ENCODE data around the gene TTLL8. TPM values are rescaled to one million over a fixed set of nuclear protein-coding genes. Genes with fewer than 3 reads are reported as not detected.

TTLL8 gene
- polyA plus RNA-seq, 2 of the 4 experiments (the other 2 are of a cell fraction), result not detected

DNA sequence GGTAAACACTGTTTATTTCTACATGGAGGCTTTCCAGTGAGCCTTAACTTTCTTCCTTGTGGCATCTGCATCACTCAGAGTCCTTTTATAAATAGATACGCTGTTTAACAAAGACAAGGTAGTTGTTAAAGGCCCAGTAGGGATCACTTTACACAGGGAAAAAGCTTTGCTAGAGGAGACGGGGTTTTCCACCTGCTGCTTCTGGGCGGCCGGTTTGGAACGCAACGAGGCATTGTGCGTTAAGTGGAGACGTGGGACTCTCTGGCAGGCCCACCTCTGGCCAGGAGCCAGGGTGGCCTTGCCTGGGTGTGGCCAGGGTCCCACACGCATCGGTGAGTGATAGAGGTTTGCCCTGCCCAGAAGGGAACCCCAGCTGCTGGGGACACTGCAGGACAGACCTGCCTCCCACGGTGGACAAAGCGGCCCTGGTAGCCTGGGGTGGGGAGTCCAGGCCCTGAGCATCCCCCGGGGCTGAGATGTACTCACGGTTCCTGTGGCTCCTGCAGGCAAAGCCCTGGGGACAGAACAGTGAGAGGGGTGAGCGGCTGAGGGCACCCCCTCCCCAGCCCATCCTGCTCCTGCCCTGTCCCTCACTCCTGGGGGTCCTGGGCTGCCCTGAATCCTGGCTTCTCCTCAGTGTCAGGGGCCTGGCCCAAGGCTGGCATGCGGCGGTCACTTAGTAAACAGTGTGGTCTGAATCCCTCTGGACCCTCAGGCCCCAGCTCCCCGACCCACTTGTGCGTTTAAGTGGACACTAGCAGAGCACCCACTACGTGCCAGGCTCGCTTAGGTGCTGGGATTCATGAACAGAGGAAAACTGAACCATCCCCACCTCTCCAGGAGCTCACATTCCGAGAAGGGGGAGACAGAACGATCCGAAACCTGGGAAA, 49.7 kb downstream of the TTLL8 start:
- 56% methylated on average over 15 of the region's 24 CpGs for WGBS (ENCODE audit: missing lambda C conversion rate)
- FAIRE-seq, result no peak
- no peak for DNase-seq (ENCODE audit: low read depth in 1 of 2, low spot score in 1 of 2)
- ATAC-seq, result peak in 1 of 2 experiments; percentile 23; a peak in 2 of 6 replicates
- CTCF ChIA-PET, result interaction anchor here (0.7 kb wide), 1 partner anchor 22 kb away, joined by 3 read pairs; no protein-coding TSS in a partner anchor
- no peaks in the 10 kb centered on the region for H3K9me3 ChIP-seq
- H3K4me2 ChIP-seq, result no peak overlapping the region
- TF ChIP-seq TP53 (CRISPR knock-in tag; IDR thresholded peaks at IDR 0.05) (no peak), KDM5A (IDR thresholded peaks at IDR 0.05) (no peak), ZC3H11A (IDR thresholded peaks at IDR 0.05) (no peak), HOXA7 (CRISPR knock-in tag; IDR thresholded peaks at IDR 0.05) (no peak), PHF8 (IDR thresholded peaks at IDR 0.05; ENCODE audit: borderline replicate concordance, low read depth) (no peak), NPAS2 (CRISPR knock-in tag; IDR thresholded peaks at IDR 0.05; ENCODE audit: borderline replicate concordance) (no peak), HEYL (CRISPR knock-in tag; IDR thresholded peaks at IDR 0.05) (no peak), BHLHE40 (IDR thresholded peaks at IDR 0.05; ENCODE audit: low read depth, low read length) (no peak), KDM1A (IDR thresholded peaks at IDR 0.05; ENCODE audit: low read depth) (no peak), NR3C1 (IDR thresholded peaks at IDR 0.05) (no peak), EP300 (IDR thresholded peaks at IDR 0.05) (no peak), POLR2A (IDR thresholded peaks at IDR 0.05; ENCODE audit: low read length) (no peak), CEBPB (IDR thresholded peaks at IDR 0.05) (no peak)
- TF ChIP-seq, protein P1, sequence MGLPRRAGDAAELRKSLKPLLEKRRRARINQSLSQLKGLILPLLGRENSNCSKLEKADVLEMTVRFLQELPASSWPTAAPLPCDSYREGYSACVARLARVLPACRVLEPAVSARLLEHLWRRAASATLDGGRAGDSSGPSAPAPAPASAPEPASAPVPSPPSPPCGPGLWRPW (IDR thresholded peaks at IDR 0.05), result no peak
- TF ChIP-seq, protein P2, sequence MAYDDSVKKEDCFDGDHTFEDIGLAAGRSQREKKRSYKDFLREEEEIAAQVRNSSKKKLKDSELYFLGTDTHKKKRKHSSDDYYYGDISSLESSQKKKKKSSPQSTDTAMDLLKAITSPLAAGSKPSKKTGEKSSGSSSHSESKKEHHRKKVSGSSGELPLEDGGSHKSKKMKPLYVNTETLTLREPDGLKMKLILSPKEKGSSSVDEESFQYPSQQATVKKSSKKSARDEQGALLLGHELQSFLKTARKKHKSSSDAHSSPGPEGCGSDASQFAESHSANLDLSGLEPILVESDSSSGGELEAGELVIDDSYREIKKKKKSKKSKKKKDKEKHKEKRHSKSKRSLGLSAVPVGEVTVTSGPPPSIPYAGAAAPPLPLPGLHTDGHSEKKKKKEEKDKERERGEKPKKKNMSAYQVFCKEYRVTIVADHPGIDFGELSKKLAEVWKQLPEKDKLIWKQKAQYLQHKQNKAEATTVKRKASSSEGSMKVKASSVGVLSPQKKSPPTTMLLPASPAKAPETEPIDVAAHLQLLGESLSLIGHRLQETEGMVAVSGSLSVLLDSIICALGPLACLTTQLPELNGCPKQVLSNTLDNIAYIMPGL (CRISPR knock-in tag; IDR thresholded peaks at IDR 0.05; ENCODE audit: borderline replicate concordance), result no peak
- TF ChIP-seq, protein P3, sequence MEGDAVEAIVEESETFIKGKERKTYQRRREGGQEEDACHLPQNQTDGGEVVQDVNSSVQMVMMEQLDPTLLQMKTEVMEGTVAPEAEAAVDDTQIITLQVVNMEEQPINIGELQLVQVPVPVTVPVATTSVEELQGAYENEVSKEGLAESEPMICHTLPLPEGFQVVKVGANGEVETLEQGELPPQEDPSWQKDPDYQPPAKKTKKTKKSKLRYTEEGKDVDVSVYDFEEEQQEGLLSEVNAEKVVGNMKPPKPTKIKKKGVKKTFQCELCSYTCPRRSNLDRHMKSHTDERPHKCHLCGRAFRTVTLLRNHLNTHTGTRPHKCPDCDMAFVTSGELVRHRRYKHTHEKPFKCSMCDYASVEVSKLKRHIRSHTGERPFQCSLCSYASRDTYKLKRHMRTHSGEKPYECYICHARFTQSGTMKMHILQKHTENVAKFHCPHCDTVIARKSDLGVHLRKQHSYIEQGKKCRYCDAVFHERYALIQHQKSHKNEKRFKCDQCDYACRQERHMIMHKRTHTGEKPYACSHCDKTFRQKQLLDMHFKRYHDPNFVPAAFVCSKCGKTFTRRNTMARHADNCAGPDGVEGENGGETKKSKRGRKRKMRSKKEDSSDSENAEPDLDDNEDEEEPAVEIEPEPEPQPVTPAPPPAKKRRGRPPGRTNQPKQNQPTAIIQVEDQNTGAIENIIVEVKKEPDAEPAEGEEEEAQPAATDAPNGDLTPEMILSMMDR (IDR thresholded peaks at IDR 0.05), result no peak
- TF ChIP-seq, protein P4, sequence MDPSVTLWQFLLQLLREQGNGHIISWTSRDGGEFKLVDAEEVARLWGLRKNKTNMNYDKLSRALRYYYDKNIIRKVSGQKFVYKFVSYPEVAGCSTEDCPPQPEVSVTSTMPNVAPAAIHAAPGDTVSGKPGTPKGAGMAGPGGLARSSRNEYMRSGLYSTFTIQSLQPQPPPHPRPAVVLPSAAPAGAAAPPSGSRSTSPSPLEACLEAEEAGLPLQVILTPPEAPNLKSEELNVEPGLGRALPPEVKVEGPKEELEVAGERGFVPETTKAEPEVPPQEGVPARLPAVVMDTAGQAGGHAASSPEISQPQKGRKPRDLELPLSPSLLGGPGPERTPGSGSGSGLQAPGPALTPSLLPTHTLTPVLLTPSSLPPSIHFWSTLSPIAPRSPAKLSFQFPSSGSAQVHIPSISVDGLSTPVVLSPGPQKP (IDR thresholded peaks at IDR 0.05; ENCODE audit: low read depth, low read length), result no peak
- TF ChIP-seq, protein P5, sequence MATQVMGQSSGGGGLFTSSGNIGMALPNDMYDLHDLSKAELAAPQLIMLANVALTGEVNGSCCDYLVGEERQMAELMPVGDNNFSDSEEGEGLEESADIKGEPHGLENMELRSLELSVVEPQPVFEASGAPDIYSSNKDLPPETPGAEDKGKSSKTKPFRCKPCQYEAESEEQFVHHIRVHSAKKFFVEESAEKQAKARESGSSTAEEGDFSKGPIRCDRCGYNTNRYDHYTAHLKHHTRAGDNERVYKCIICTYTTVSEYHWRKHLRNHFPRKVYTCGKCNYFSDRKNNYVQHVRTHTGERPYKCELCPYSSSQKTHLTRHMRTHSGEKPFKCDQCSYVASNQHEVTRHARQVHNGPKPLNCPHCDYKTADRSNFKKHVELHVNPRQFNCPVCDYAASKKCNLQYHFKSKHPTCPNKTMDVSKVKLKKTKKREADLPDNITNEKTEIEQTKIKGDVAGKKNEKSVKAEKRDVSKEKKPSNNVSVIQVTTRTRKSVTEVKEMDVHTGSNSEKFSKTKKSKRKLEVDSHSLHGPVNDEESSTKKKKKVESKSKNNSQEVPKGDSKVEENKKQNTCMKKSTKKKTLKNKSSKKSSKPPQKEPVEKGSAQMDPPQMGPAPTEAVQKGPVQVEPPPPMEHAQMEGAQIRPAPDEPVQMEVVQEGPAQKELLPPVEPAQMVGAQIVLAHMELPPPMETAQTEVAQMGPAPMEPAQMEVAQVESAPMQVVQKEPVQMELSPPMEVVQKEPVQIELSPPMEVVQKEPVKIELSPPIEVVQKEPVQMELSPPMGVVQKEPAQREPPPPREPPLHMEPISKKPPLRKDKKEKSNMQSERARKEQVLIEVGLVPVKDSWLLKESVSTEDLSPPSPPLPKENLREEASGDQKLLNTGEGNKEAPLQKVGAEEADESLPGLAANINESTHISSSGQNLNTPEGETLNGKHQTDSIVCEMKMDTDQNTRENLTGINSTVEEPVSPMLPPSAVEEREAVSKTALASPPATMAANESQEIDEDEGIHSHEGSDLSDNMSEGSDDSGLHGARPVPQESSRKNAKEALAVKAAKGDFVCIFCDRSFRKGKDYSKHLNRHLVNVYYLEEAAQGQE (IDR thresholded peaks at IDR 0.05), result no peak
- TF ChIP-seq, protein P6, sequence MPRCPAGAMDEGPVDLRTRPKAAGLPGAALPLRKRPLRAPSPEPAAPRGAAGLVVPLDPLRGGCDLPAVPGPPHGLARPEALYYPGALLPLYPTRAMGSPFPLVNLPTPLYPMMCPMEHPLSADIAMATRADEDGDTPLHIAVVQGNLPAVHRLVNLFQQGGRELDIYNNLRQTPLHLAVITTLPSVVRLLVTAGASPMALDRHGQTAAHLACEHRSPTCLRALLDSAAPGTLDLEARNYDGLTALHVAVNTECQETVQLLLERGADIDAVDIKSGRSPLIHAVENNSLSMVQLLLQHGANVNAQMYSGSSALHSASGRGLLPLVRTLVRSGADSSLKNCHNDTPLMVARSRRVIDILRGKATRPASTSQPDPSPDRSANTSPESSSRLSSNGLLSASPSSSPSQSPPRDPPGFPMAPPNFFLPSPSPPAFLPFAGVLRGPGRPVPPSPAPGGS (IDR thresholded peaks at IDR 0.05), result no peak
- 0 out of 3 replicates have a peak, but pooled peaks cover 4% of the 10 kb centered on the region for H3K4me1 ChIP-seq
- no peak overlapping the region for H3K4me3 ChIP-seq
- POLR2A ChIA-PET, result no interaction called here
- no peak overlapping the region for H3K27ac ChIP-seq

Data from A549 (cell line).